Cortex of kidney (tissue), 1 donor: ENCODE data around the gene OR2M5.

ENCODE experiments used
- DNase-seq: peaks from one replicate; lab custom pipeline; 2025; lab: John Stamatoyannopoulos, UW

Gene OR2M5

GRCh38 chr1:248144513-248145198 is at the start of gene OR2M5:
OR2M5 (plus strand) TSS chr1:248145148; CDS start chr1:248145148, 0 bp downstream.
- no peak for DNase-seq

GRCh38 chr1:248098529-248098928 is 46.4 kb upstream of the OR2M5 start:
- no peak for DNase-seq

- DNase-seq: no peak
These were observed 42.1 kb upstream of the OR2M5 start for GRCh38 chr1:248102847-248103246.

GRCh38 chr1:248111157-248111556 is 33.8 kb upstream of the OR2M5 start:
- DNase-seq: no peak

GRCh38 chr1:248114890-248115289 is 30.1 kb upstream of the OR2M5 start:
- no peak for DNase-seq

GRCh38 chr1:248127653-248128052 is 17.3 kb upstream of the OR2M5 start:
- no peak for DNase-seq

GRCh38 chr1:248136811-248137210 is 8.1 kb upstream of the OR2M5 start:
- no peak for DNase-seq

- DNase-seq: no peak
These were observed 4.1 kb upstream of the OR2M5 start for GRCh38 chr1:248140846-248141245.

GRCh38 chr1:248143311-248143710 is 1.6 kb upstream of the OR2M5 start:
- no peak for DNase-seq

GRCh38 chr1:248152056-248152827 is 7.3 kb downstream of the OR2M5 start:
- no peak for DNase-seq

GRCh38 chr1:248155927-248156326 is 11.0 kb downstream of the OR2M5 start:
- DNase-seq: no peak

GRCh38 chr1:248158758-248159157 is 13.8 kb downstream of the OR2M5 start:
- DNase-seq: no peak

- DNase-seq: no peak
These were observed 19.1 kb downstream of the OR2M5 start for GRCh38 chr1:248164031-248164430.

GRCh38 chr1:248165186-248165585 is 20.2 kb downstream of the OR2M5 start:
- DNase-seq: no peak

GRCh38 chr1:248174521-248174920 is 29.6 kb downstream of the OR2M5 start, which contains the start of gene OR2M2:
OR2M2 (plus strand) TSS chr1:248174821; CDS start chr1:248179986, 5,165 bp downstream.
- DNase-seq: no peak

- DNase-seq: no peak
These were observed 39.0 kb downstream of the OR2M5 start for GRCh38 chr1:248183996-248184395.

- no peak for DNase-seq
These were observed 42.4 kb downstream of the OR2M5 start for GRCh38 chr1:248187363-248187762.

GRCh38 chr1:248189026-248189425 is 44.1 kb downstream of the OR2M5 start:
- no peak for DNase-seq

GRCh38 chr1:248194117-248194516 is 49.2 kb downstream of the OR2M5 start:
- DNase-seq: no peak
